Activated CD8-positive, alpha-beta memory T cell treated with anti-CD3 and anti-CD28 coated beads for 4 hours (primary cell): ENCODE measurements around the gene TSNAXIP1.

Experiments
- DNase-seq, 2 donors: peaks; one replicate each; pipeline ENCODE4 v3.0.0-alpha.2; 2020; ENCODE audit warnings: low read depth in 2 of 2

The TSNAXIP1 gene

DNA sequence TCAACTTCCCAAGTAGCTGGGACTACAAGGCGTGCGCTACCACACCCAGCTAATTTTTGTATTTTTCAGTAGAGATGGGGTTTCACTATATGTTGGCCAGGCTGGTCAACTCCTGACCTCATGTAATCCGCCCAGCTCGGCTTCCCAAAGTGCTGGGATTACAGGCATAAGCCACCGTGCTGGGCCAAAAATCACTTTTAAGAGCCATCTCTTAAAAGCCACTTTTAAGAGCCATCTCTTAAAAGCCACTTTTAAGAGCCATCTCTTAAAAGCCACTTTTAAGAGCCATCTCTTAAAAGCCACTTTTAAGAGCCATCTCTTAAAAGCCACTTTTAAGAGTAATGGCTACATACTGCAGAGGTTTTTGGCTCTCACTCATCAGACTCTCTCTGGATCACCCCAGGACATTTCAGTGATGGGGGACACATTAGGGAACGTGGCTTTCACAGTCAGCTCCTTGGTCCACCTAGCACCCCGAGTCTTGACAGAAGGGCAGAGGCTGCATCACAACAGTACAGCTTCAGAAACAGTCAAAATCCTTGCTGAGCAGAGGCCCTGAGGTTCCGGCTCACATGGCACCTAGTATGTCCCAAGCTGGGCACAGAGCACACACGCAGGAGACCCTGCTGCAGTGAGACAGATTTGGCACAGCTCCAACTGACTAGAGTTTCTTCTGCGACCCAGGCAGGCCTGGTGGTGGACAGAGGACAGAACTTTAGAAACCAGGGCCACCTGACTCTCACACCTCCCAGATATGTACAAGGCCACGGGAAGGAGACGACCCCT lies 23.9 kb upstream of the TSNAXIP1 start:
- DNase-seq, result no peak

DNA sequence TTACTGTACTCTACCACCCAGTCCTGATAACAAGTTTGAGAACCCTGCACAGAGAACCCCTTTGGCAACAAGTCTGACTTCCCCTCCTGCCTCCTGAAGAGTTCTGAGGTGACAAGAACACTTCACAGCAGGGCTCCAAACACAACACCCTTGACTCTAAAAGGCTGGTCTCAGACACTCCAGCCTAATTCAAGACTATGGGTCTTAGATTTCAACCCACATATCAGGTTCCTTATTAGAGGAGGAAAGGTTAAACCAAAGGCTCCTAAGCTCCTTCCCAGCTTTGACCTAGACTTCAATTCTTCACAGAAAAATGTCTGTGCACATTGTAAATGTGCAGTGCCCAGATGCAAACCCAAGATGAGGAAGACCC lies 23.4 kb upstream of the TSNAXIP1 start:
- DNase-seq, result no peak

DNA sequence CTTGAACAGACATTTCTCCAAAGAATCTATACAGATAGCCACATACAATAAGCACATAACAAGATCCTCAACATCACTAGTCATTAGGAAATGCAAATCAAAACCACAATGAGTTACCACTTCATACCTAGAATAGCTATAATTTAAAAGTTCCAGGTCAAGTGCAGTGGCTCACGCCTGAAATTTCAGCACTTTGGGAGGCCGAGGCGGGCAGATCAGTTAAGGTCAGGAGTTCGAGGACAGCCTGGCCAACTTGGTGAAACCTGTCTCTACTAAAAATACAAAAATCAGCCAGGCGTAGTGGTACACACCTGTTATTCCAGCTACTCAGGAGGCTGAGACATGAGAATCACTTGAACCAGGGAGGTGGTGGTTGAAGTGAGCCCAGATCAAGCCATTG lies 20.2 kb upstream of the TSNAXIP1 start:
- no peak for DNase-seq

DNA sequence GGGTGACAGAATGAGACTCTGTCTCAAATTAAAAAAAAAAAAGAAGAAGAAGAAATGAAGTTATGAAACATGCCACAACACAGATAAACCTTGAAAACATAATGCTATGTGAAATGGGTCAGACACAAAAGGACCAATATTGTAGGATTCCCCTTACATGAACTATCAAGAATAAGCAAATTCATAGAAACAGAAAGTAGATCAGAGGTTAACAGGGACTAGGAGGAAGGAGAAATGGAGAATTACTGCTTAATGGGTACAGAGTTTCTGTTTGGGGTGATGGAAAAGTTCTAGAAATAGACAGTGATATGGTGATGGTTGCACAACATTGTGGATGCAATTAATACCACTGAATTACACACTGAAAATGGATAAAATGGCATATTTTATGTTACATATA lies 16.6 kb upstream of the TSNAXIP1 start:
- no peak for DNase-seq

DNA sequence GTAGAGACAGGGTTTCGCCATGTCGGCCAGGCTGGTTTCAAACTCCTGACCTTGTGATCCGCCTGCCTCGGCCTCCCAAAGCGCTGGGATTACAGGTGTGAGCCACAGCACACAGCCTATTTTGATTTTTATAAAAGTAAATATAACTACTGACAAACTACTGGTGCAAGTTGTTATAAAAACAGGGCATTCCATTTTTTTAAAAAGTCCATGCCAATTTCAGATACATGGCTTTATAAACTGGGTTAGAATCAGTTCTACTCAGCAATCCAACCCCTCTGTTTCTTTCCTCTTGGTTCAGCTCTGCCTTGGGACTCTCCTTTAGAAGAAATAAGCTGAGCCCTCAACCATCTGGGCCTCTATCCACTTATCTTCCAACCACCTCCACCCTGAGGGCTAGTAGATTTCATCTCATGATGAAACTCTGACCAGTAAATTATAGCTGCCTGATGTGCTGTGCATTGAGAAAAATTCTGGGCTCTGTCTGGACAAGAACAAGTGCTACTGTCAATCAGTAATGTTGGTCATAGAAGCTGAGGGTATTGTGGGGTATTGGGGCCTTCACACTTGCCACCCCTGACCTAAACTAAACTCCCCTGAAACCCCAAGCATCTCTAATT lies 10.5 kb upstream of the TSNAXIP1 start:
- DNase-seq, result no peak

DNA sequence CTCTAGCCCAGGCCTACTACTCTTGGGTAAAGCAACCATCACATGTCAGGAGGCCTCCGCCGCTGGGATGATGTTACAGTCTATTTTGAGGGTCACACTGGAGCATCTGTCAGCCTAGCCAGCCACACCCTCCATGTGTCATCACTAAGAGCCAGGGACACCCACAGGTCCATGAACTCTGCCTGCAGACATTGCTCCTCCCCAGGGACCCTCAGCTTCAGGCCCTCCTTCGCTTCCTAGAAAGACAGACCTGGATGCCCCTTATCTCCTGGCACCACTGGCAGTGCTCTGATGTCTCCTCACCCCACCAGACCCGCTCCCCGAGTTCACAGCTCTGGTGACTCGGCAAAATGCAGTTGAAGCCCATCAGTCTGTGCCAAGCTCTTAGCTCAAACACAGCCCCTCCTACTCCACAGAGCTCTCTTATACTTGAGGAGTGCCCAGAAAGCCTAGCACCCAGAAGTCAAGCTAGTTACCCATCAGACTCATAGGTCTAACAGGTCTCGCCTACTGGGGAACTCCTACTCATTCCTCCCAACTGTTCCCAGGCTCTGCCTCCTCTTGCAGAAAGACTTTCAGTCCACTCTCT lies 6.3 kb upstream of the TSNAXIP1 start:
- no peak for DNase-seq

DNA sequence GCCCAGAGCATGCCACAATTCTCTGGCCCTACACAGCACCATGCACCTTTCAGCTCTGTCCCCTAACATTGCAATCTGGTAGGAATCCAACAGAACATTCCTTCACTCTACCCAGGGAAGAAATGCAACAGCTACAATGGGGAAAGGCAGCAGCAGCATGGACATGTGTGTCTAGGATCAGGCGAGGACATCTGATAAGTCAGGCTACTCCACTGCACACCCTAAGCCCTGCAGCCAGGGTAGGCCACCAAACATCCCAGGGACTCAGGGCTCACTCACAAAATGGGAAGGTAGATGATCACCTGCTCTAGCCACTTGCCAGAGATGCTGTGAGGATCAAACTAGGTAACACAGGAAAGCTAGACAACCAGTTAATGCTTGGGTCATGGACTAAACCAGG lies 5.4 kb upstream of the TSNAXIP1 start:
- no peak for DNase-seq

DNA sequence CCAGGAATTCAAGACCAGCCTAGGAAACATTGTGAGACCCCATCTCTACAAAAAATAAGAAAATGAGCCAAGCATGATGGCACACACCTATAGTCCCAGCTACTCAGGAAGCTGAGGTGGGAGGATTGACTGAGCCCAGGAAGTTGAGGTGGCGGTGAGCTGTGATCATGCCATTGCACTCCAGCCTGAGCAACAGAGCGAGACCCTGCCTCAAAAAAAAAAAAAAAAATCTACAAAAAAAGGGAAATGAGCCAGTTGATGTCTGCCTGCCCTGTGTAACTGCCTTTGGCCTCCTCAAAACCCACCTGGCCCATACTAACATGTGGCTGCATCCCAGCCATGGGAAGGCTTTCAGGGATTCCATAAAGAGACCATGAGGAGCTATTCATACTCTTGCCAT lies 4.8 kb upstream of the TSNAXIP1 start:
- DNase-seq, result no peak

DNA sequence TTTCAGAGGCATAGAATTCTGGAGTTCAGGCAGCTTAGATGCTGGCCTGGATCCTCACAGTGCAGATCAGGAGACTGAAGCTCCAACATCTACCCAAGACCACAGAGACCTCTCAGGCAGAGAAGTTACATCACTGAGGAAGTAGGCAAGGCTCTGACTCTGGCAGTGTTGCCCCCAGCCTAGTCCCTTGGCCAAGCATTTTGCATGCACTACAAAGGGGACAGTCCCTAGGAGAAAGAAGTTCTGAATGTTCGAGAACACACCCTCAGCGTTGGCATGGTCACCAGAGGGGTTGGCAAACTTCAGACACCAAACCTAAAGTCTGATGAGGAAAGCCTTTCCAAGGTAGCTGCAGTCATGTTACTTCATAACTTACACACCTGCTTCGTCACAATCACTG lies 2.8 kb upstream of the TSNAXIP1 start:
- DNase-seq, result no peak

DNA sequence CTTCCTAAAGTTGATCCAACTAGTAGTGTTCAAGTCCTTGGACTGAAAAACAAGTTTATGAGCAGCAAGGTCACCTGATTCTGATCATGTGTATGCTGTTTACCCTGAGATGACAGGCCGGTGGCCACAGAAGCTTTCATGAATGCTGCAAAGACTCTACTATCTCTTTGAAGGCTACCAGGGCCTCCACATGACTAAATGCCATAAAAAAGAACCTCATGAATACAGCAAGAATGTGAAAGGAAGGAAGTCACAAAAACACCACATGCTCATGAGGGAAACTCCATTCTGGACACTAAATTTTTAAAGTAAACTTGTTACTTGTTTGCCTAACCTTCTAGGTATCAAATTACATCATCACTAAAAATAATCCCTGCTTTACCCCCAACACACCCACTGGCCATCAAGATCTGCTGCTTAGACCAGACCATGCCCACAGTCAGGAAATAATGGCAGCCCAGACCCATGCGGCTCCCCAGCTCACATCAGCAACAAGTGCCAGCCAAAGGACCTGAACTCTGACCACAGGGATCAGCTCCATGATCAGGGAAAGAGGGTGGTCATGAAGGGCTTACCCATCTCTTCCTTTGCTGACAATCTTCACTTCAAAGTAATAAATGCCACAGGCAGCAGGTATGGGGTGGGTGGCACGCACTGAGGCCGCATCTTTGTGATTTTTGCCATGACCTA lies 1.7 kb upstream of the TSNAXIP1 start:
- no peak for DNase-seq

DNA sequence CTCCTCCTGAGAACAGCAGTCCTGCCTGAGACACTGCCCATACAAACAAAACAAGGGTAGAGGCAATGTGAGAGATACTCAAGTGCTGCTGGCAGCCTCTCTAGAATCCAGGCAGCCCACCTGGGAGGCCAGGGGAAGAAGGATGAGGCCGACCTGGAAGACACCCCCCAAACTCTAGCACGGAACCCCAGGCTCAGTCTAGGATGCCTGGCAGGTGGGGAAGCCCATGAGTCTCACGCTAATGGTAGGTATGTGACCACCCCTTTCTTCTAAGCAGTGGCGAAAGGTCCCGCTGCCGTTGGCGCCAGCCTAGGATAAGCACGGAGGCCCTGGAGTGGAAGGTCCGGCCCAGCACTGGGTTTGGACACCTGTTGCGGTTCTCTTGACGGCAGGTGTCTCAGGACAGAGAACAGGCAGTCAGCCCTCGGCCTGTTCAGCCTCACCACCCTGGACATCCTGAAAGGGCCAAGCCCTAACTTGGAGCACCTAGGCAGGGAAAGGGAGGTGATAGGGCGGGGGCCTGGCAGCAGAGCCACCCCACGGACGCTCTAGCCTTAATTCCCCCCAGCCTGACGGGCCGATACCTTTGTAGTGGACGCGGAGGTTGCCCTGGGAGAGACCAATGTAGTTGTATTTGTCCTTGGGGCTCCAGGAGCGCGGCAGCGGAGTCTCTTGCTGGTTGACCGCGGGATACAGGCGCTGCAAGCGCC lies 816 bp upstream of the TSNAXIP1 start:
- no peak for DNase-seq

DNA sequence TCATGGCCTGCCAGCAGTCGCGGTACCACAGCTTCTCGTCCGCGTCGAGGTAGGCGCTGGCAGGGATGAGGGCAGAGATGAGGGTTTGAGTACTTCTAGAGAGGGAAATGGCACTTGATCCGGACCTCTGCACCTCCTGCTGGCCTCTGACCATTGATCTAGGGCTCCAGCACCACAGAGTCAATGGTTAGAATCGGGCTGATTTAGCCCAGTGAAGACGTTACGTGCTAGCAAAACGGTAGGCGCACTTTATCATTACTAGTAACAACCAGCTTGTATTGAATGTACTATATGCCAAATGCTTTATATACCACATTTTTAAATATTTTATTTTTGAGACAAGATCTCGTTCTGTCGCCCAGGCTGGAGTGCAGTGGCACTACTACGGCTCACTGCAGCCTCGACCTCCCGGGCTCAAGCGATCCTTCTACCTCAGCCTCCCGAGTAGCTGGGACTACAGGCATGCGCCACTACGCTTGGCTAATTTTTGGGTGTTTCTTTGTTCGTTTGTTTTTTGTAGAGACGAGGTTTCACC lies 526 bp downstream of the TSNAXIP1 start:
- DNase-seq, result no peak

DNA sequence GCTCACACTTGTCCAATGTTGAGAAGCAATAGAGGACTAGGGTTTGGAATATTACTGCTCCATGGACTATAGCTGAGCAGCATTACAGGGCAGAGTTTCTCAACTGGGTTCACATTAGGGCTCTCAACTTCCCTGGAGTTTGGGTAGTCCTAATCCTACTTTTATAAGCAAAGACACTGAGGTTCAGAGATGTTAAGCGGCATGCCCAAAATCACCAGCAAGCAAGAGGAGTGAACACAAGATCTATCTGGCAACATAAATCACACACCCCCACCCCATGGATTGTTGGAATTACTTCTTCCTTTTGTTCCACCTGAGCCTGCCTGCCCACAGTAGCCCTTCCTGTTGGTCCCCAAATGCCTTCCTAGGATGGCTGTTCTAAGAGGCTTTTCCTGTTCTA lies 5.2 kb downstream of the TSNAXIP1 start:
- no peak for DNase-seq

DNA sequence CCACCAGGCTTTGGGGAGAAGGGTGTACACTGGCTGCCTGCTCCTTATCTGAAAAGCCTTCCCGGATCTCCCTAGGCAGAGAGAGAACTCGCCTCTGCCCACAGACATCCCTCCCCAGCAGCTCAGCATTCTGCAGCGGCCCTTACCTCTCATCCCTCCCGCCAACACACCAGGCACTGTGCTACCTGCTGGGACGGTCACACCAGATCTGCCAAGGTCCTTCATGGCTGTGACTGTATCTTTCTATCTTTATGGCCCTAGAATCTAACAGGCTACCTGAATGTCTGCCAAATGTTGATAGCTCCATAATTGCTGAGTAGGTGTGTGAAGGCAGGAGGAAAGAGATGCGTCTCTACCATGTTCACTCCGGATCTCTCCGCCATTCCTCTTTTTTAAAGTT lies 7.9 kb downstream of the TSNAXIP1 start:
- DNase-seq, result no peak

DNA sequence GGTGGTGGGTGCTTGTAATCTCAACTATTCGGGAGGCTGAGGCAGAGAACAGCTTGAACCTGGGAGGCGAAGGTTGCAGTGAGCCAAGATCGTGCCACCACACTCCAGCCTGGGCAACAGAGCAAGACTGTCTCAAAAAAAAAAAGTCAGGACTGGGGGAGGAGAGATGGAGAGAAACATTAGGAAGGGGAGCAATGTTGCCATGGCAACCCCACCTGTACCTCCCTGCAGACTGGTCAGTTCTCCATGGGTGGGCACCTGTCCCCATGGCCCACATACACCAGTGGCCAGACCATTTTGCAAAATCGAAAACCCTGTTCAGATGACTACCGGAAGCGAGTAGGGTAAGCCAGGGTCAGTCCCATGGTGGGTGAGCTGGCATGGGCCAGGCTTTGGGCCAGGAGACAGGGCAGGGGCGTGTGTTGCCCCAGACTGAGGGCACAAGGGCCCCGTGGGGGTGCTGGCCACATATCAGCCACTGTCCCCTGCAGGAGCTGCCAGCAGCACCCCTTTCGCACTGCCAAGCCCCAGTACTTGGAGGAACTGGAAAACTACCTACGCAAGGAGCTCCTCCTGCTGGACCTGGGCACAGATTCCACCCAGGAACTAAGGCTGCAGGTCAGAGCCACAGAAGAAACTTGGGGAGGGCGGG lies 14.0 kb downstream of the TSNAXIP1 start:
- DNase-seq, result no peak

DNA sequence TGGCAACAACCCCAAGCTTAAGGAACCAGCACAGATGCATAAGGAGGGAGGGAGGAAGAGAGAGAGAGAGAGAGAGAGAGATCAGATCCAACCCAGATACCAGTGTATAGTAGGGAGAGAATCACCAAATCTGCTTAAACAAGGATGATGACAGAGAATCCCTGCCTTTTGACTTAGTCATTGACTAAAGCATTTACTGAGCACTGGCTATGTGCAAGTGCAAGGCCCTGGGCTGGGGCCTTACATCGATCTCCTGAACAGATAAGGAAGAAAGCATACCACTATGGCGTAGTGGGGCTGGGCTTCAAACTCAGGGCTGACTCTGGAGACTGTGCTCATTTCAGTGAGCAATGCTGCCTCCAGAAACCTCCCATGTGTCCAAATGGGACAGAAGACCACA lies 15.8 kb downstream of the TSNAXIP1 start:
- no peak for DNase-seq

DNA sequence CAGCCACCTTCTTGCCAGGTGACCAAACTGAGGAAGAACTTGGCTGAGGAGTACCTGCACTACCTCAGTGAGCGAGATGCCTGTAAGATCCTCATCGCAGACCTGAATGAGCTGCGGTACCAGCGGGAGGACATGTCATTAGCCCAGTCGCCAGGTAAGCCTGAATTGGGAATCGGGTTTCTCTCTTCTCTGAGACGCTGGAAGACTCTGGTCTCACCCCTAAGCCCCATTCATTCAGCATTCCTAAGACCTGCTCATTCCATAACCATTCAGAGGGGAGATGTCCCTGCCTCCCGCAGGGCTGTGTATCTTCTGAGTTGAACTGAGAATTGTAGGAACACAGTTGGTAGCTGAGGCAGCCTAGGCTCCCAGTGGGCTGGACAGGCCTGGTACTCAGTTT lies 18.4 kb downstream of the TSNAXIP1 start:
- no peak for DNase-seq

DNA sequence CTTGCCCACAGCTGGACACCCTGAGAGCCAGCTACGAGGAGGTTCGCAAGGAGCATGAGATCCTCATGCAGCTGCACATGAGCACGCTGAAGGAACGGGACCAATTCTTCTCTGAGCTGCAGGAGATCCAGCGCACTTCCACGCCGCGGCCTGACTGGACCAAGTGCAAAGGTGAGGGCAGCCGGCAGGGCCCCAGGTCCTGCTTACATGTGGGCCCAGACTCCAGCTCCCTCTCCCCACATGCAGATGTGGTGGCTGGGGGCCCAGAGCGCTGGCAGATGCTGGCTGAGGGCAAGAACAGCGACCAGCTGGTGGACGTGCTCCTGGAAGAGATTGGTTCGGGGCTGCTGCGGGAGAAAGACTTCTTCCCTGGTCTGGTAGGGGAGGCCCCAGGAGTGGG lies 19.2 kb downstream of the TSNAXIP1 start:
- DNase-seq, result no peak

DNA sequence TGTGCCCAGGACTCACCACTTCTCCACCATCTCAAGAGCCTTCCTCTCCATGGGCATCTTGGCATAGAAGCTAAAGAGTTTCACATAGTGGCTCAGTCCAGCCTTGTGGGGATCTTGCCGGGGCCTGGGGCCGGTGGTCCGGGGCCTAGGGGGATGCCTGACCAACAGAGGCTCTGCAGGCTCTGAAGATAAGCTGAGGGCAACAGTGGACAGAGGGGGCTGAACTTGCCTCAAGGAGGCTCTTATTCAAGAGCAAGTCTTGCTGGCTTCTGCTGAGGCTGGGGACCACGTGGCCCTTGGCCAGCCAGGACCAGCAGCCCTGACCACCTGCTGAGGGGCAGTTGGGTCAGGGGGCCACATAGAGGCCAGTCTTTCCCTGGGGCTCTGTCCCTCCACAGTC lies 22.0 kb downstream of the TSNAXIP1 start:
- DNase-seq, result no peak

DNA sequence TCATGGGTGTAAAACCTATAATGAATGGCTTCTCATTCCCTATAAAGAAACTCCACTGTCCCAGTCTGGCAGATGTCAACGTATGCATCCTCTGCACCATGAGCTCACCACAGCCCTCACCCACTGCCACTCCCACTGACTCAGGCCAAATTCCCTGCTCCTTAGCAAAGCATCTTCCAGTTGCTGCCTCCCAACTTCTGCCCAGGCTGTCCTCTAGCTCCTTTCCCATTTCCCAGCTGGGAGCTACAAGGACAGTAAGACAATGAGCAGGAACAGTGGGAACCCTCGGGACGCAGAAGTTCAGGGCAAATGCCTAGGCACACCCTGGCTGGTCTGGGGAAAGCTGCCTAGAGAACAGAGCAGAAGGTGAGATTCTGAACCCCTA lies 26.3 kb downstream of the TSNAXIP1 start:
- DNase-seq, result no peak
